ENCODE results near the gene RORC.

DNA sequence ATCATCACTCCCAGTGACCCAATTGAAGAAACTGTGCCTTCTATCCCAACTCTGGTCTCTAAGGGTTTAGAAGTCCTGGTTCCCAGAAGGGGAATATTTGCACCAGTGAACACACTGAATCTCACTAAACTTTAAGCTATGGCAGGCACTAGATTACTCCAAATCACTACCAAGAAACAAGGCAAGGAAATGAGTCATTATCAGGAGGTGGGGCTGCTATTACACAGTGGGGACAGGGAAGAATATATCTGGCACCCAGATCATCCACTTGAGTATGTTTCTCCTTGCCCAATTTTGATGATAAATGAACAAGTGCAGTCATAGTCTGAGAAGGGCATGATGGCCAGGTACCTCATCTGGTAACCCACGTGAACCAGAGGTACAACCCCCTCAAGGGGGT, 75.3 kb downstream of the RORC start:
- TF ChIP-seq, protein P1, sequence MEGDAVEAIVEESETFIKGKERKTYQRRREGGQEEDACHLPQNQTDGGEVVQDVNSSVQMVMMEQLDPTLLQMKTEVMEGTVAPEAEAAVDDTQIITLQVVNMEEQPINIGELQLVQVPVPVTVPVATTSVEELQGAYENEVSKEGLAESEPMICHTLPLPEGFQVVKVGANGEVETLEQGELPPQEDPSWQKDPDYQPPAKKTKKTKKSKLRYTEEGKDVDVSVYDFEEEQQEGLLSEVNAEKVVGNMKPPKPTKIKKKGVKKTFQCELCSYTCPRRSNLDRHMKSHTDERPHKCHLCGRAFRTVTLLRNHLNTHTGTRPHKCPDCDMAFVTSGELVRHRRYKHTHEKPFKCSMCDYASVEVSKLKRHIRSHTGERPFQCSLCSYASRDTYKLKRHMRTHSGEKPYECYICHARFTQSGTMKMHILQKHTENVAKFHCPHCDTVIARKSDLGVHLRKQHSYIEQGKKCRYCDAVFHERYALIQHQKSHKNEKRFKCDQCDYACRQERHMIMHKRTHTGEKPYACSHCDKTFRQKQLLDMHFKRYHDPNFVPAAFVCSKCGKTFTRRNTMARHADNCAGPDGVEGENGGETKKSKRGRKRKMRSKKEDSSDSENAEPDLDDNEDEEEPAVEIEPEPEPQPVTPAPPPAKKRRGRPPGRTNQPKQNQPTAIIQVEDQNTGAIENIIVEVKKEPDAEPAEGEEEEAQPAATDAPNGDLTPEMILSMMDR (IDR thresholded peaks at IDR 0.05): no peak
- TF ChIP-seq POLR2A (IDR thresholded peaks at IDR 0.05): no peak

Data from testis (tissue), 2 donors.